NCI-H128 (cell line): Measurements from ENCODE around the gene CST8.

ENCODE experiments used
- DNase-seq: peaks from one replicate; lab custom pipeline; 2025; ENCODE audit not compliant: unreplicated experiment; lab: John Stamatoyannopoulos, UW

The CST8 gene

GRCh38 chr20:23475395-23475794, 15.5 kb upstream of the CST8 start:
- no peak for DNase-seq

DNA sequence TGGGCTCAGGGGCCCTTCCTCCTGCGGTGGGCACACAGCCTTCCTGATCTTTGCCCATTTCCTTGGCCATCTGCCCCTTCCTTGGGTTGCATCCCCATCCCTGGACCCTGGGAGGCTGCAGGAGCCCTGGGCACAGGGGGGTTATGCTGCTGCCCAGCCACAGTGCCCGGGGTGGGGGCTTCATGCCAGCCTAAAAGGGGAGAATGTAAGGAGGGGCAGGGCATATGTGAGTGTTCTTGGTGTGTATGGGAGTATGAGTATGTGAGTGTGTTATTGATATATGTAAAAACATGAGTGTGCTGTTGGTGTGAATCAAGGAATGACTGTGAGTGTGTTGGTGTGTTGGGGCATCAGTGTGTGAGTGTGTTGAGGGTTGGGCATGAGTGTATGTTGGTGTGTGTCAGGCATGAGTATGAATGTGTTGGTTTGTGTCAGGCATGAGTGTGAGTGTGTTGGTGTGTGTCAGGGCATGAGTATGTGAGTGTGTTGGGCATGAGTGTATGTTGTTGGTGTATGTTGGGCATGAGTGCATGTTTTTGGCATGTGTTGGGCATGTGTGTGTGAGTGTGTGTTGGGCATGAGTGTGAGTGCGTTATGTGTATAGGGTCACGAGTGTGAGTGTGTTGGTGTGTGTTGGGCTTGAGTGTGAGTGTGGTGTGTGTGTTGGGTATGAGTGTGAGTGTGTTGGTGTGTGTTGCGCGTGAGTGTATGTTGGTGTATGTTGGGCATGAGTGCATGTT, 14.7 kb upstream of the CST8 start:
- no peak for DNase-seq

DNA sequence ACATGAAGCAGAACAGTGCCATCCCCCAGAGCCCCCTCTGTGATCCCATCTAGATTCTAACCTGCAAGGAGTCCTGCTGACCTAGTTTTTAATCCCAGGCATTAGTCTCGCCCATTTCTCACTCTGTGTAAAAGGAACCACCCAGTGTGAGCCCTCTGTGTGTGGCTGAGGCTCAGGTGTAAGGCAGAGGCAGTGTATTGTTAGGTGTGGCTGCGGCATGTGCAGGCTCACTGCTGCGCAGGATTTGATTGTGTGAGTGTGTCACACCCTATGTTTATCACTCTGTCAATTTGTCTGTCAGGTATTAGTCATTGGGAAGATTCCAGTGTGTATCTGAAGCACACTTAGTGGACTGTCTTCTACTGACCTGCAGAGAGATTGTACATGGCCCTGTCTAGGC, 13.7 kb upstream of the CST8 start:
- no peak for DNase-seq

GRCh38 chr20:23479043-23479442, 11.9 kb upstream of the CST8 start:
- no peak for DNase-seq

DNA sequence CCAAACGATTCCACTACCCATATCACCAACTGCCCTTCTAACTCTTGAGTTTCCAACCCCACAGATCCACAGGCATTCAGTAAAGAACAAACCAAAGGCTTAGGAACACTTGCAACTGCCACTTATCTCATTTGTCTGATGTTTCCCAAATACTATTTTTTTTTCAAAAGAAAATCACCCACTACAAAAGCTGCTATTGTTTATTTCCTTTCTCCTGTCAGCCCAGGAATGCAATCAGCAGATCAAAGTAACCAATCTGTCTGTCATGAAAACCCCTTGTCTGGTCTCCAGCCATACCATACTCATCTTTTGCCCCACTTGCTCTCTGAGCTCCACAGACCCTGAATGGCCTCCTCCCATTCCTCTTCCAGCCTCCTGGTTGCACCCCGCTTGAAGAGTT, 8.8 kb upstream of the CST8 start:
- no peak for DNase-seq

- no peak for DNase-seq
Measured at GRCh38 chr20:23484081-23484480, 6.8 kb upstream of the CST8 start.

GRCh38 chr20:23488470-23488869, 2.4 kb upstream of the CST8 start:
- DNase-seq, result no peak

DNA sequence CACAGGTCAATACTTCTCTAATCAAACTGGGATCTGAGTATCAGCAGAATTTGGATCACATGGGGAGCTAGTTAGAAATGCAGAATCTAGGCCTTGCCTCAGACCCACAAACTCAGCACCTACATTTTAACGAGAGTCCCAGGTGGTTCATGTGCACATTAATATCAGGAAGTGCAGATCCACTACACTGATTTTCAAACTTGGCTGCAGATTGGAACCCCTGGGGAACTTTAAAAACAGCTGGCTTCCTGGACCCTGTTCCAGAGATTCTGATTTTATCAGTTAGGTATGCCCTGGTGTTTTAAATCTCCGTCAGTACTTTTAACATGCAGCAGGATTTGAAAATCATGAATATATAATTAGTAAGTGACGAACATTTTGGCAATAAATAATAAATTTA, 1.9 kb upstream of the CST8 start:
- no peak for DNase-seq

DNA sequence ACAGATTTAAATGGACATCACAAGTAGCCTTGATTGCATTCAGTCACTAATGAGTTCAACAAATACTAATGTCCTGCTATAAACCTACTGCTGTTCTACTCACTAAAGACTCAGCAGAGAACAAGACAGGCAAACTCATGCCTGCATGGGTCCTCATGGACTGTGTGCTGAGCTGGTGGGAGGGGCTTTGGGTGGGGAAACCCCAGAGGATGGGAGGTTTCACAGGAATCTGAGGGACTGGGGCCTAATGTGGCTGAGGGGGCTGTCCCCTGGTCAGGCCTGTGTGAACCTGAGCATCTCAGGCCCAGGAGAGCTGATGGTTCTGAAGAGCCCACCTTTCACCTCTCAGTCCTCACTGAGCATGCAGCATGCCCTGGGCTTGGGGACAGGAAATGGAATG, 1.4 kb downstream of the CST8 start:
- no peak for DNase-seq

DNA sequence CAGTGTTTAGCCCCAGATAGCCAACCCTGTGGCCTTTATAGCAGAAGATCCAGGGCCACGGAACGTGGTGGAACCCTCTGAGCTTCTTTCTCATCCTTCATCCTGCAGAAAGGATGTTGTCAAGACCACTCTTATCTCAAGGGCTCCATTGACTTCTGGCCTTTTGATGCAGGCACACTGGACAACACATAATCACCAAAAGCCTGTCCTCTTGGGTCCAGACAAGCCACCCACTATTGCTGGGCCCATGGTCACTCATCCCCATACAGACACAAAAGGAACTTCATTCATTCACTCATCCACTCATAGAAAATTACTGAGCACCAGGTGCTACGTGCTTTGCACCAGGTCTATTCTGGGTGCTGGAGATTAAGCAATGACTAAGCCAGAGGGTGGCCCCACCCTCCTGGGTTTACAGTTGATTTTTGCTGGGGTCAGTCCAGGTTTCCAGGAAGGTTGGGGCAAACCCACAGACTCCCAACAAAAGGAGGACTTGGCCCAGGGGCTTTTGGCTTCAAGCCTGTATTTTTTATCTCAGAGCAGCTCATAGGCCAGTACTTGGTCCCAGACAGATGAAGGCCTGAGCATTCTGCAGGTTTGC, 2.4 kb downstream of the CST8 start:
- DNase-seq, result no peak

DNA sequence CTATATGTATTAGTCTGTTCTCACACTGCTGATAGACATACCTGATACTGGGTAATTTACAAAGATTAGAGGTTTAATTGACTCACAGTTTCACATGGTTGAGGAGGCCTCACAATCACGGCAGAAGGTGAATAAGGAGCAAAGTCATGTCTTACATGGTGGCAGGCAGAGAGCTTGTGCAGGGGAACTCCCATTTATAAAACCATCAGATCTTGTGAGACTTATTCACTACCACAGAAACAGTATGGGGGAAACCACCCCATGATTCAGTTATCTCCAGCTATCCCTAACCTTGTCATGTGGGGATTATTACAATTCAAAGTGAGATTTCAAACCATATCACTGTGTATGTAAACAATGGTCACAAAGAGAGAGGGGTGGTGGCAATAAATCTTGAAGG, 6.6 kb downstream of the CST8 start:
- no peak for DNase-seq

- DNase-seq, result no peak
Measured at GRCh38 chr20:23501926-23502325, 11.0 kb downstream of the CST8 start.

- no peak for DNase-seq
Measured at GRCh38 chr20:23503649-23504048, 12.7 kb downstream of the CST8 start.

GRCh38 chr20:23507346-23507745, 16.4 kb downstream of the CST8 start:
- no peak for DNase-seq

DNA sequence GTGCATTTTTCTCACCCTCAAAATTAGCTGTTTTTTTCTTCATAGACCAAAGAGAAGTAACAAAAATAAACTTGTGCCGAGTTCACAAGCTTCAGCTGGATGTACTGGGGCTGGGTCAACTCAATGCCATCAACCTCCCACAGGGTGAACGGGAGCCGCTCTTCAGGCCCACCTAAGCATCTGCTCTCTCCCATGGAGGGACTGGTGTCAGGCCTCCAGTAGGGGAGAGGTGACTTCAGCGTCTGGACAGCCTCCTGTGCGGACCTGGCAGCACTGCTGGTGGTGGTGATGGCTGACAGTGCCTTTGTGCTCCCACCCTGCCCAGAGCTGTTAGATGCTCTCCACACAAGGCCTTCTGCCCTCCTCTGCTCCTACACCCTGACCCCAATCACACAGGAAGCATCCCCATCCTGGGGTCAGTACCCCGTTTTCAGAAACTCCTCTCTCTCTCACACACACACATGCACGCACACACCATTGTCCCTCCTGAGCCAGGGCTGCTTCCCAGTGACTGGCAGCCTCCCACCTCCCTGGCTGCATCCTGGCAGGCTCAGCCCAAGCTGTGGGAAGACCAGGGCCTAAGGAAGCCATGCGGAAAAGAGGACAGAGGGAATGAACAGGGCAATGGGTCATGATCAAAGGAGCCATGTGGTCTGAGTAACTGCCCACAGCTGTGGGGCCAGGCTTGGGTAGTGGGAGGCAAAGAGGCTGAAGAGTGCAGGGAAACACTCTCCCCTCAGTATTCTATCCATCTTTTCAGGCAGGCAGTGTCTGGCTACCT, 17.7 kb downstream of the CST8 start:
- DNase-seq, result no peak

- DNase-seq, result no peak
Measured at GRCh38 chr20:23509247-23509913, 18.5 kb downstream of the CST8 start.

- DNase-seq, result no peak
Measured at GRCh38 chr20:23510000-23510590, 19.2 kb downstream of the CST8 start.

GRCh38 chr20:23513164-23513563, 22.2 kb downstream of the CST8 start:
- no peak for DNase-seq

DNA sequence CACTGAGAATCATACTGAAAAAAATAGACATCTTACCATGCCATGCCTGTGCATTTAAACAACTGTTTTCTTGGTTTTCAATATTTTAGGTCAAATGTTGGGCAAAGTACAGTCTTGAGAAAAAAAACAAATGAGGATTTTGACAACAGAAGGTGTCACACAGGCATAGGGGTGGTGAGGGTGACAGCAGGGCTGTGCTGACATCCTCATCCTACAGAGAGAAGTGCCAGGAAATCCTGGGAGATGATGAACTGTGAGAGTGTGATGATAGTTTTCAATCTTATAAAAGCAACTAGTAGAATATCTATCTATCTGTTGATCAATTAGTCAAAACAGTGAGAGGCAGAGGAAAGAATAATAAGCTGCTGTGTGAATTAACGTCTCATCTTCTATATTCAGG, 23.9 kb downstream of the CST8 start:
- DNase-seq, result no peak

- no peak for DNase-seq
Measured at GRCh38 chr20:23515250-23515939, 24.5 kb downstream of the CST8 start.

DNA sequence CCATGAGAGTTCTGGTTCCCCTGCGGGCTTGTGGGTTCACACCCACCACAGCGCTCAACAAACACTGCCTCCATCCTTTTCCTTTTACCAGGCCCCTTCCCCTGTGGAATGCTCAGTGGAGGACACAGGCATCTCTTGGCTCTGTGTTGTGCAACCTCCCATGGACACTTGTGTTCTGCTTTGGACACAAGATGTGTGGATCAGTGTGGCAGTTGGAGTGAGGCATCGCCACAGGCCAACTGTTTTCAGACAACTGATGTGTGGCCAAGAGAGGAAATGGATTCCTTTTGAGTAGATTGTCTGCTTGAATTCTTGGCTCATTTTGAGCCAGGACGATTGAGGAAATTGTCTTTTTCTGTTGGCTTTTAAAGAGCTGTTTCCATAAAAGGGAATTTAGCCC, 26.8 kb downstream of the CST8 start:
- DNase-seq, result no peak
